ENCODE measurements around the gene CDKAL1.

The CDKAL1 gene

GRCh38 chr6:20837189-20837588, 302.9 kb downstream of the CDKAL1 start:
- Histone ChIP-seq H3K4me1 (peaks cover 4% of the 10 kb centered on the region), H3K9ac (no peak overlapping the region), H3K4me3 (ENCODE audit: low read depth, low read length) (no peak overlapping the region), H3K27ac (no peak overlapping the region), H3K27me3 (ENCODE audit: control insufficient read depth, insufficient read depth, low read length) (no peaks in the 10 kb centered on the region), H2AFZ (no peak overlapping the region), H3K9me3 (ENCODE audit: control insufficient read depth, low read length) (no peaks in the 10 kb centered on the region), H3K4me2 (ENCODE audit: low read length) (no peak overlapping the region), H3K79me2 (no peaks in the 10 kb centered on the region), H3K36me3 (ENCODE audit: control insufficient read depth, insufficient read depth, low read length) (no peaks in the 10 kb centered on the region)
- TF ChIP-seq CTCF (IDR thresholded peaks at IDR 0.05) = no peak

- H3K27ac ChIP-seq = no peak overlapping the region
- H3K9me3 ChIP-seq (ENCODE audit: control insufficient read depth, low read length) = no peaks in the 10 kb centered on the region
- no peaks in the 10 kb centered on the region for H3K79me2 ChIP-seq
- no peak overlapping the region for H3K9ac ChIP-seq
- peaks cover 4% of the 10 kb centered on the region for H3K4me1 ChIP-seq
- no peak overlapping the region for H3K4me3 ChIP-seq (ENCODE audit: low read depth, low read length)
- H3K36me3 ChIP-seq (ENCODE audit: control insufficient read depth, insufficient read depth, low read length) = no peaks in the 10 kb centered on the region
- H3K27me3 ChIP-seq (ENCODE audit: control insufficient read depth, insufficient read depth, low read length) = no peaks in the 10 kb centered on the region
- no peak overlapping the region for H2AFZ ChIP-seq
- TF ChIP-seq CTCF (IDR thresholded peaks at IDR 0.05) = no peak
- H3K4me2 ChIP-seq (ENCODE audit: low read length) = no peak overlapping the region
Observed at GRCh38 chr6:20838113-20838512, 303.9 kb downstream of the CDKAL1 start.

DNA sequence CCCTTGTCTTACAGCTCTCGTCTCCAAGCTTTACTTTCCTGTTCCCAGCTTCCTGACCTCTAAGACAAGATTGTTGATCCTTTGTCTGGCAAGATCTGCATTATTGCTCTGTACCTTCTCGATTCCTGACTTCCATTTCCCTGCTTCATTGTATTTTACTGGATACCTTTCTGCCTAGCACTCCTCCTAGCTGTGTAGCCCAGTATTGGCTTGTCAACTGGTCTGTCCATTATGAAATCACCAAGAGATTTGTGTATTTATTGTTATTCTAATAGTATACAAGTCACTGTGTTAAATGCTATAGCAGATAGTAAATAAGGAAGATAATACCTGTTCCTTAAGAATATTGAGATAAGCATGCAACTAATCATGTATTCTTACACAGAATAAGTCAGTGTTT, 305.4 kb downstream of the CDKAL1 start:
- H3K9ac ChIP-seq = no peak overlapping the region
- TF ChIP-seq CTCF (IDR thresholded peaks at IDR 0.05) = no peak
- no peak overlapping the region for H2AFZ ChIP-seq
- no peak overlapping the region for H3K27ac ChIP-seq
- peaks cover 4% of the 10 kb centered on the region for H3K4me1 ChIP-seq
- H3K9me3 ChIP-seq (ENCODE audit: control insufficient read depth, low read length) = no peaks in the 10 kb centered on the region
- H3K36me3 ChIP-seq (ENCODE audit: control insufficient read depth, insufficient read depth, low read length) = no peaks in the 10 kb centered on the region
- no peak overlapping the region for H3K4me2 ChIP-seq (ENCODE audit: low read length)
- H3K79me2 ChIP-seq = no peaks in the 10 kb centered on the region
- no peak overlapping the region for H3K4me3 ChIP-seq (ENCODE audit: low read depth, low read length)
- H3K27me3 ChIP-seq (ENCODE audit: control insufficient read depth, insufficient read depth, low read length) = no peaks in the 10 kb centered on the region

DNA sequence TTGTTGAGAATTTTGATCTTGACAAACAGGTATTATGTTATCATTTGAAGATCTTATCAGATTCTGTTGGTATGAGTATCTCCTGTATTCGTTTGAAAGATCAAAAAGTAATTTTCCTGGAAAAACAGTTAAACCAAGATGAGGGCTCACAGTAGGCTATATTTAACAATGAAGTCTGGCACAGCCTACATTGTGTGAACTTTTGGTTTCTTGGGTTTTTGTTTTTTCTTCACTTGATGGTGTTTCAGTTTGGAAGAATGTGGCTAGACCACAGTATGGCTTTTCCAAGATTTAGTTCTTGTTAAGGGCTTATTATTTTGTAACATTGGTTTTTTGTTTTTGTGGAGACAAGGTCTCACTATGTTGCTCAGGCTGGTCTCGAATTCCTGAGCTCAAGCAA, 306.4 kb downstream of the CDKAL1 start:
- Histone ChIP-seq H3K27ac (no peak overlapping the region), H2AFZ (no peak overlapping the region), H3K9me3 (ENCODE audit: control insufficient read depth, low read length) (no peaks in the 10 kb centered on the region), H3K4me2 (ENCODE audit: low read length) (no peak overlapping the region), H3K9ac (no peak overlapping the region), H3K4me1 (peaks cover 4% of the 10 kb centered on the region), H3K36me3 (ENCODE audit: control insufficient read depth, insufficient read depth, low read length) (no peaks in the 10 kb centered on the region), H3K4me3 (ENCODE audit: low read depth, low read length) (no peak overlapping the region), H3K79me2 (no peaks in the 10 kb centered on the region), H3K27me3 (ENCODE audit: control insufficient read depth, insufficient read depth, low read length) (no peaks in the 10 kb centered on the region)
- no peak for TF ChIP-seq CTCF (IDR thresholded peaks at IDR 0.05)

DNA sequence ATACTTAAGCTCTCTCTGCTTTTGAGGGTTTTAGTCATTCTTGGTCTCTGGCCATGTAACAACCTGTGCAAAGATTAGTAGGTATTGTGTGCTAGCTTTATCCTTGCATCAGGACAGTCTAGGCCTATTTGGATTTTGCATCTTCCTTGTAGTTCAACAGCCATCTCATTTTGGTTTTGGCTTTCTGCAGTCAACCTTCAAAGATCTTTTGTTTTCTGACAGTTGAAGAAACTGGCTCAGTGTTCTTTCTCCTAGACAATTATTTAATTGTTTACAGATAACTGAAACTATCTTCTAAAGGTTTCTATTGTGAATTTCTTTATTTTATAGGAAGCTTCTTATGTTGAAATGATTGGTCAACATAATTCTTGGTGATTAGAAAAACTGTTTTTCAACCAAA, 307.5 kb downstream of the CDKAL1 start:
- no peak overlapping the region for H3K9ac ChIP-seq

More for the DNA sequence above, 307.5 kb downstream of the CDKAL1 start:
- Histone ChIP-seq H3K4me2 (ENCODE audit: low read length) (no peak overlapping the region), H3K27ac (no peak overlapping the region), H3K9me3 (ENCODE audit: control insufficient read depth, low read length) (no peaks in the 10 kb centered on the region), H3K4me3 (ENCODE audit: low read depth, low read length) (no peak overlapping the region), H3K79me2 (no peaks in the 10 kb centered on the region), H3K4me1 (peaks cover 4% of the 10 kb centered on the region), H2AFZ (no peak overlapping the region), H3K36me3 (ENCODE audit: control insufficient read depth, insufficient read depth, low read length) (no peaks in the 10 kb centered on the region), H3K27me3 (ENCODE audit: control insufficient read depth, insufficient read depth, low read length) (no peaks in the 10 kb centered on the region)
- TF ChIP-seq CTCF (IDR thresholded peaks at IDR 0.05) = no peak

Measured in parathyroid adenoma (tissue), 2 donors.